GM21737 (cell line): ENCODE data around the gene CPM.
"Not testable (repeated sequence)": the region's sequence is repeated elsewhere in the genome, so short reads cannot be mapped to it uniquely, and the experiment has no call there.

Experiments used
- ATAC-seq: cut with Tn5 transposase; IDR thresholded peaks from one replicate; pipeline ENCODE4 v1.9.1; 2021; ENCODE audit warnings: mild to moderate bottlenecking, moderate library complexity; ENCODE audit not compliant: unreplicated experiment

Gene CPM

DNA sequence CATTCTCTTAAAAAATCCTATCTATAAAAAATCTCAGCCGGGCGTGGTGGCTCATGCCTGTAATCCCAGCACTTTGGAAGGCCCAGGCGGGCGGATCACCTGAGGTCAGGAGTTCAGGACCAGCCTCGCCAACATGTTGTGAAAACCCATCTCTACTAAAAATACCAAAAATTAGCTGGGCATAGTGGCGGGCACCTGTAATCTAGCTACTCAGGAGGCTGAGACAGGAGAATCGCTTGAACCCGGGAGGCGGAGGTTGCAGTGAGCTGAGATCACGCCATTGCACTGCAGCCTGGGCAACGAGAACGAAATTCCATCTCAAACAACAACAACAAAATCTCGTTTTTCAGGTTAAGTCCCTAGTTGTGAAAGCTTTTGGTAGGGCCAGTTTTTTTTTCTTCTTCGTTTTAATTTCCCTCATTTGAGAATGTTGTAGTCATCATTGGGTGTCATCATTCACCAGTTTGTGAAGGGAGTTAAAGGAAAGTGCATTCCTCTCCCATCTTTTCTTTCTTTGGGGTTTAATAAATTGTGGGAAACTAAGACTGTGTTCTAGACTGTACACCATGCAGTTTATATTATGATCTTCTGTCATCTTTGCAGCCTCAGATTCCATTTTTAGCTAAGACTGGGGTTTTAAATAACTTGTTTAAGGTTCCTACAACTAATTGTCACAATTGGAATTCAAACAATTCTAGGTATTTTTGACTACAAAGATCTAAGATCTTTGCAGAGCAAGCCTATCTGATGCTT is 101.0 kb downstream of the CPM start:
- ATAC-seq = no peak

DNA sequence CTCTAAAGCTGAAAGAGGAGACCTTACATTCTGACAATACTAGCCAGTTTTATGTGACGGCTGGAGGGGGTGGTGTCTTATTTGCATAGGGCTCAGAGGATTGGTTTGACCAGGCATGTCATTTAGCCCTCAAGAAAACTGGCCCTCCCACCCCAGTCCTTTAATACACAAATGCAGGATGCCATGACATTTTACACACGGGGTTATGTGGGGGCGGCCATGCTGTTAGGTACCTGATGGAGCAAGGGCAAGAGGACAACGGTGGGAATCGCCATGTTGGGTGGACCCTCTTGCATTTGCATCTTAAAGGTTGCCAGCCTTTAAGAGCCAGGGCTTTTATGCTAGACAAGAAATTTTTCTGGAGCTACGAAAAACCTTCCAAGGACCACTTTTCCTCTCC is 101.7 kb downstream of the CPM start:
- ATAC-seq = no peak

- no peak for ATAC-seq
Observed at GRCh38 chr12:68828672-68829068, 104.3 kb downstream of the CPM start.

- ATAC-seq = no peak
Observed at GRCh38 chr12:68827895-68828671, 104.9 kb downstream of the CPM start.

DNA sequence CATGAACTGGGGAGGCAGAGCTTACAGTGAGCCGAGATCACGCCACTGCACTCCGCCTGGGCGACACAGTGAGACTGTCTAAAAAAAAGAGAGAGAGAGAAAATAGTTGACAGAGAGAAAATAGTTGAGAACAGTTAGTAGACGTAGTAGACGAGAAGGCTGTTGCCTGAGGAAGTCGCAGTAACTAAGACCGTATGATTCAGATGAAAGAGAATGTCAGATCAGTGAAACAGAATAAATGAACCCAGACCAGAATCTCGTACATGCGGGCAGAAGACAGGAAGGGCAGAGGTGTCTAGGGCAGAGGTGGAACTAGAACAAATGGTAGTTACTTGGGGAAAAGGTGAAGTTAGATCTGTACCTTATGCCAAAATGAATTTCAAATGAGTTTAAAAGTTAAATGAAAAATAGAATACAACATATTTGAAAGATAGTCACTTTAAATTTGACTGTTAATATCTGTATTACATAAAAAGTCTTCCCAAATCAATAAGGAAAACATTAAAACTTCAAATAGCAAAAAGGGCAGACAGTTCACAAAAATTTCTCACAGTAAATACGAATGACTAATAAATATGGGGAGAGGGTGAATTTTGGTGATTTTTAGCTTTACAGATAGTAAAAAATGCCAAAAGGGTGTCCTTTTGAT is 107.3 kb downstream of the CPM start:
- no peak for ATAC-seq

GRCh38 chr12:68824597-68825250 is 108.2 kb downstream of the CPM start:
- ATAC-seq = no peak

- ATAC-seq = no peak
Observed at GRCh38 chr12:68824131-68824530, 108.8 kb downstream of the CPM start.

GRCh38 chr12:68823696-68824095 is 109.3 kb downstream of the CPM start:
- ATAC-seq = no peak

- no peak for ATAC-seq
Observed at GRCh38 chr12:68821357-68822188, 111.4 kb downstream of the CPM start.

DNA sequence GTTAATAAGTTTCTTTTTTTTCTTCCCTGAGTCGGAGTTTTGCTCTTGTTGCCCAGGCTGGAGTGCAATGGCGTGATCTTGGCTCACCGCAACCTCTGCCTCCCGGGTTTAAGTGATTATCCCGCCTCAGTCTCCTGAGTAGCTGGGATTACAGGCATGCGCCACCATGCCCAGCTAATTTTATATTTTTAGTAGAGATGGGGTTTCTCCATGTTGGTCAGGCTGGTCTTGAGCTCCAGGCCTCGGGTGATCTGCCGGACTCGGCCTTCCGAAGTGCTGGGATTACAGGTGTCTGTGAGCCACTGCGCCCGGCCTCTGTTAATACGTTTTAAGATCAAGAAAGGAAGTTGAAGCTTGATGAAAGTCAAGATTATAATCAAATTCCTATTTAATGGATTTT is 113.5 kb downstream of the CPM start:
- ATAC-seq = not testable (repeated sequence)

- ATAC-seq = no peak
Observed at GRCh38 chr12:68815928-68816800, 116.8 kb downstream of the CPM start.

GRCh38 chr12:68815232-68815927 is 117.6 kb downstream of the CPM start:
- no peak for ATAC-seq

DNA sequence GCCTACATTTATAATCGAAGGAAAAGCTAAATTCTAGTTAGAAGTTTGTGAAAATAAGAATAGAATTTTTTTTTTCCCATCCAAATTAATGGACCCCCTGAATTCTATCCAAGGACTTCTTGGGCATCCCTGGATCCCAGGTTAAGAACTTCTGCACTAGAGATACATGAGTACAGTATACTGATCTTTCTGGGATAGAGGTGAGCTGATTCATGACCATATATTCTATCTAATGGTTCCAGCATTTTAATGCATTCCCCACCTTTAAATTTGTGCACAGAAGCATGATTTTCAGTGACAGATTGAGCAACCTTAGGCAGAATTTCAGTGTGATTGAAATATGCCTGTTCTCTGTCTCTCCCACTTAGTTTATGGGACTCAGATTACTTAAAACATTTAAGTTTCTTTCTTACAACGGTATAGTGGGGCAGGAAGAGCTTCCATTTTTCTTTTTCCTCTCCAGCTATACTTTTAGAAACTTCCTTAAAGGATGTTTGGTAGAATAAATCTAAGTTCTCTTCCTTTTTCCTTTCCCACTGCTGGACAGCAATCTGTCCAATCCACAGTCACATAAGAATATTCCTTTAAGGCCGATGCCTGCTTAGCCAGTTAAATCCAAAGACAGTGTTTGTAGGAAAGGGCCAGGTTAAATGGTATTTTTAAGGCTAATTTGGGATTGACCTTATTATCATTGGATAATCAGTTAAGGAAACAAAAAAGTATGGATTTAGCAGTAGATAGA is 118.3 kb downstream of the CPM start:
- ATAC-seq = no peak

DNA sequence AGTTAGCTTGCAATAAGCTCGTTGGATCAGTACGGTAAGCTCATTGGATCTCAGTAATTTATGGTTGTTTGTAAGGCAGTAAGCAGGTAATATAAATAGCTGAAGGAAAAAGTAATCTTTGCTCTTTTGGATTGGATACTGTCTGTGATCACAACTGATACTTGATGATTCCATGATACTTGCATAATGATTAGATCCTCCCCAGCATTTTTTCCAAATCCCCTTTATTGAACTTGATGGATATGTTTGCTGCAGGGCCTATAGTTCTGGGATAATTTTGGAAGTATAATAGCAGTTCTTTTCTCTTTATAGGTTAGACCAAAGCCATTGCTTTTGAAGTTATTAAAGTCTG is 119.8 kb downstream of the CPM start:
- no peak for ATAC-seq

GRCh38 chr12:68812553-68813241 is 120.3 kb downstream of the CPM start:
- ATAC-seq = no peak

GRCh38 chr12:68811573-68811972 is 121.4 kb downstream of the CPM start:
- not testable (repeated sequence) for ATAC-seq

DNA sequence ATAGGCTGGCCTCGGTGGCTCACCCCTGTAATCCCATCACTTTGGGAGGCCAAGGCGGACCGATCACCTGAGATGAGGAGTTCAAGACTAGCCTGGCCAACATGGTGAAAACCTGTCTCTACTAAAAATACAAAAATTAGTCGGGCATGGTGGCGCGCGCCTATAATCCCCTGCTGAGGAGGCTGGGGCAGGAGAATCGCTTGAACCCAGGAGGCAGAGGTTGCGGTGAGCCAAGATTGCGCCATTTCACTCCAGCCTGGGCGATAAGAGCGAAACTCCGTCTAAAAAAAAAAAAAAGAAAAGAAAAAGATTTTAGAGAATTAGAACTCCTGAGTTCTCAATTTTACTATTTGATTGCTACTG is 123.0 kb downstream of the CPM start:
- ATAC-seq = not testable (repeated sequence)
